ENCODE data around the gene SURF1.

DNA sequence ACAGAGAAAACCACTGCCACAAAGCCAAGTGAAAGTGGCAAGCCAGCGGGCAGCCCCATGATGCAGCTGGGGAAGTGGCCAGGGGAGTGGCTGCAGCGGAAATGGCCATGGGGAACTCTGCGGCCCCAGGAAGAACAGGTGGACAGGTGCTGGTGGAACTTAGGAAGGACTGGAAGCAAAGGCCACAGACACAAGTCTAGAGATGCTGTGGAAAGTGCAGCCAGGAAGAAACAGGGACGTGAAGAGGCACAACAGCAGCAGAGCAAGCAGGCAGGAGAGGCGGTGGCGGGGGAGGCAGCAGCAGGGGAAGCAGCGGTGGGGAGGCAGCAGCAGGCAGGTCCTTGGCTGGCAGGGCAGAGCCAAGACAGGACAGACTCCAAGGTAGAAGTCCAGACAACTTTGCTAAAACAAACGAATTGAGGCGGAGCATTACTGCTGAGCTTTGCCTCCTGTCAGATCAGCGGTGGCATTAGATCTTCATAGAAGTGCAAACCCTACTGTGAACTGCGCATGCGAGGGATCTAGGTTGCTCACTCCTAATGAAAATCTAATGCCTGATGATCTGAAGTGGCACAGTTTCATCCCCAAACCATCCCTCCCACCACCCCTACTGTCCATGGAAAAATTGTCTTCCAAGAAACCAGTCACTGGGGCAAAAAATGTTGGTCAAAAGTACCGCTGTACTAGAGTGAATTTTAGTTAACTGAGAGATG, 32.1 kb downstream of the SURF1 start:
- TF ChIP-seq, protein P1, sequence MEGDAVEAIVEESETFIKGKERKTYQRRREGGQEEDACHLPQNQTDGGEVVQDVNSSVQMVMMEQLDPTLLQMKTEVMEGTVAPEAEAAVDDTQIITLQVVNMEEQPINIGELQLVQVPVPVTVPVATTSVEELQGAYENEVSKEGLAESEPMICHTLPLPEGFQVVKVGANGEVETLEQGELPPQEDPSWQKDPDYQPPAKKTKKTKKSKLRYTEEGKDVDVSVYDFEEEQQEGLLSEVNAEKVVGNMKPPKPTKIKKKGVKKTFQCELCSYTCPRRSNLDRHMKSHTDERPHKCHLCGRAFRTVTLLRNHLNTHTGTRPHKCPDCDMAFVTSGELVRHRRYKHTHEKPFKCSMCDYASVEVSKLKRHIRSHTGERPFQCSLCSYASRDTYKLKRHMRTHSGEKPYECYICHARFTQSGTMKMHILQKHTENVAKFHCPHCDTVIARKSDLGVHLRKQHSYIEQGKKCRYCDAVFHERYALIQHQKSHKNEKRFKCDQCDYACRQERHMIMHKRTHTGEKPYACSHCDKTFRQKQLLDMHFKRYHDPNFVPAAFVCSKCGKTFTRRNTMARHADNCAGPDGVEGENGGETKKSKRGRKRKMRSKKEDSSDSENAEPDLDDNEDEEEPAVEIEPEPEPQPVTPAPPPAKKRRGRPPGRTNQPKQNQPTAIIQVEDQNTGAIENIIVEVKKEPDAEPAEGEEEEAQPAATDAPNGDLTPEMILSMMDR (IDR thresholded peaks at IDR 0.05), result no peak
- TF ChIP-seq EZH2 (IDR thresholded peaks at IDR 0.05; ENCODE audit: borderline replicate concordance, insufficient read depth, low read depth, low read length, poor library complexity, severe bottlenecking), result no peak

All from B cell (primary cell).